ENCODE results near the gene IRS1.

IRS1 gene

GRCh38 chr2:226721541-226721940 lies 78.1 kb downstream of the IRS1 start:
- DNase-seq (ENCODE audit: low spot score): no peak

DNA sequence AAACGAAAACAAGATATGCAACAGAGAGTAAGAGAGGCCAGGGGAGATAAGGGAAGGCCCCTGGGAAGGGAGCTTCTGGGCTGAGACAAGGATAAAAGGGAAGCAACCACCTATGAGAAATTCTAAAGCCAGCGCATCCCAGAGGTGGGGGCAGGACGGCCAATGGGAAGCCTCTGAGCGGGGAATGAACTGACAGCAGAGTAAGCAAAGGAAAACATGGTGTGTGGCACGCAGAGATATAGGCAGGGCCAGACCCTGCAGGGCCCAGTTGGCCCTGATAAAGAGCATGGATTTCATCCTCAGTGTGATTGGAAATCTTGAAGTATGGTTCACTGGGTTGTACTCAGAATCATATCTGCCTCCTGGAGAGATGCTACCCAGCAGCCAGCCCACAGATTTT lies 78.7 kb downstream of the IRS1 start:
- DNase-seq (ENCODE audit: low spot score): no peak

DNA sequence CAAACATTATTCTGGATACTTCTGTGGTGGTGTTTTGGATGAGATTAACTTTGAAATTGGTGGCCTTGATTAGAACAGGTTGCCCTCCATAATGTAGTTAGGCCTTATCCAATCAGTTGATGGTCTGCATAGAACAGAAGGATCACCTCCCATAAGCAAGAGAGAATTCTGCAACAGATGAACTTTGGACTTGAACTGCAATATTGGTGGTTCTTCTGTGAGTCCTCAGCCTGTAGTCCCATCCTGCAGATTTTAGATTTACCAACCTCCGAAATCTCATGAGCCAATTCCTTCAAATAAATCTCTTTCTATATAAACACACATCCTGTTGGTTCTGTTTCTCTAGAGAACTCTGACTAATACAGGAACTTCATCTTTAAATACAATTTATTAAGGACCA lies 81.9 kb downstream of the IRS1 start:
- no peak for DNase-seq (ENCODE audit: low spot score)

- no peak for DNase-seq (ENCODE audit: low spot score)
These were observed 83.5 kb downstream of the IRS1 start for GRCh38 chr2:226716126-226716525.

GRCh38 chr2:226715347-226715990 lies 84.2 kb downstream of the IRS1 start:
- DNase-seq (ENCODE audit: low spot score): no peak

DNA sequence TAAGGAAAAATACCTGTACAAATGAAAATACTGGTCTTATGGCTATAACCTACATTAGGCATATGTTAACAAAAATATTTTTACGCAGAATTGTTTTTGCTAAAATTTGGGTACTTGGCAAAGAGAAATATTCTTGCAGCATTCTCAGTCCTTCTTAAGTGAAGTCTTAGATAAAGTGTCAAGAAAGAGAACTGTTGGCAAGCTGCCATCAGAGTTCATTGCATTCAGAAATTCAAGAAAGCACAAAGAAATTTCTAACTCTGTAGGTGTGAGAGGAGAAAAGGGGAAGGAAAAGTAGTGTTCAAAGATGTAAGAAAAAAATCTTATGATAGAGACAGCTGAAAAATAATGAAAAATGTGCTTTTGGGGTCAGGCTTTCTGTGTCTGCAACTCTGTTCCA lies 86.7 kb downstream of the IRS1 start:
- DNase-seq (ENCODE audit: low spot score): no peak

- DNase-seq (ENCODE audit: low spot score): no peak
These were observed 87.9 kb downstream of the IRS1 start for GRCh38 chr2:226711606-226712296.

DNA sequence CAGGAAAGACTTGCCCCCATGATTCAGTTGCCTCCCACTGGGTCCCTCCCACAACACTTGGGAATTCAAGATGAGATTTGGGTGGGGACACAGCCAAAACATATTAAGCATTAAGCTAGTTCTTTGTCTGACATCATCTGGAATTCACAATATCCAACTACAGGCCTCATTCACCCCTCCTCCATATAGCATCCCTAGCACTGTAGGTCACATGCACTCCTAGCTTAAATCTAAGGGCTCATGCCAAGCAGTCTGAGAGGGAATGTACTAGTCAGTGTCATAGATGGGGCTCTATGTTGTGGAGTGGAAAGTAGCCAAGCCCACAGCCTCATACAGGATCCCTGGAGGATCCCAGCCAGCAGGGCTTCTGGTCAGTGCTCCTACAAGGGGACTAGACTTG lies 92.1 kb downstream of the IRS1 start:
- DNase-seq (ENCODE audit: low spot score): no peak

DNA sequence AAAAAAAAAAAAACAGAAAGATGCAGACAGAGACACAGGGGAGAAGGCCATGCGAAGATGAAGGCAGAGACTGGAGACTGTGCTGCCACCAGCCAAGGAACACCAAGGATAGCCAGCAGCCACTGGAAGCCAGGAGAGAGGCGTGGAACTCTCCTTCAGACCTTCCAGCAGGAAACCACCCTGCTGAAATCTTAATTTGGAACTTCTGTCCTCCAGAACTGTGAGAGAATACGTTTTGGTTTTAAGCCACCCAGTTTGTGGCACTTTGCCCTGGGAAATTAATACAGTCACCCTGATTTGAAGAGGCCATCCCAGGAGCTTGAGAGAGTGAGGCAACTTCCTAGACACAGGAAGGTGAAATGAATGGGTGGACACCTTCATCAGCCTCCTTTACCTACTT lies 93.7 kb downstream of the IRS1 start:
- DNase-seq (ENCODE audit: low spot score): no peak

DNA sequence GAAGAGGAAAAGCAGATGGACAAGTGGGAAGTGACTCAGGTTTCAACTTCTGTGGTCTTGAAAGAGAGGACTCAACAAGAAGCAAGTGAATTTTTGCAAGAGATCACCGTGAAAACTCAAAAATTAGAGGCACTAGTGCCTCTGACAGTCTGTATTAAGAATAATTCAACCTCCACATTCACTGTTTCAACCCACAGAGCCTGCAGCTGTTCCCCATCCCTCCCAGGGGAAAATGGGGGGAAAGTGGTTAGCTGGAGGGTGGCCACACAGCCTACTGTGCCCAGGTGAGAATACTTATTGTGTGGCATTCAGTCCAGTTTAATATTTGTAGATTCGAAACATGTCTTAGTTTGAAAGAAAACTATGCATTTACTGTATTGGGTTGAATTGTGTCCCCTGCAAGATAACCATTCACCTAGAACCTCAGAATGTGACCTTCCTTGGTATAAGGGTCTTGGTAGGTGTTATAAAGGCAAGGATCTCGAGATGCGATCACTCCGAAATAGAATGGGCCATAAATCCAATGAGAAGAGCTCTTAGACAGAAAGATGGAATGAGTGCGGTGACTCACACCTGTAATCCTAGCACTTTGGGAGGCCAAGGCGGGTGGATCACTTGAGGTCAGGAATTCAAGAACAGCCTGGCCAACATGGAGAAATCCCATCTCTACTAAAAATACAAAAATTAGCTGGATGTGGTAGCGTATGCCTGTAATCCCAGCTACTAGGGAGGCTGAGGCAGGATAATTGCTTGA lies 94.3 kb downstream of the IRS1 start:
- no peak for DNase-seq (ENCODE audit: low spot score)

DNA sequence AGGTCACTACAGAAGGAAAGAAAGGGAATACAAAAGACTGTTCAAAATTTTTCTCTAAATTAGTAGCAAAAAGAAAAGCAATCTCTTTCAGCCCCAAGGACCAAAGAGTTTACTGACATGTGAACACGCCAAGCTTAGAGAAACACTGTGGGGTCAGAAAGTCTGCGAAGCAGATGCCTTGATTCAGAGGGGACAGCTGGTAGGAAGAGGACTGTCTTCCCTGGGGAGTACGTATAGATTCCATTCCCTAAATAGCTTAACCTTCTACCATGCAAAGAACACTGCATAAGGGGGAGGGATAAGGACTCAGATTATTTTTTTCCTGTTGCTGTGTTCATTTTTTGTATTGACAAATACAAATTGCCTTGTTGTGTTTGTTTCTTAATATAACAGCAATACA lies 96.1 kb downstream of the IRS1 start:
- DNase-seq (ENCODE audit: low spot score): no peak

GRCh38 chr2:226702376-226702775 lies 97.2 kb downstream of the IRS1 start:
- DNase-seq (ENCODE audit: low spot score): no peak

GRCh38 chr2:226701052-226701451 lies 98.6 kb downstream of the IRS1 start:
- DNase-seq (ENCODE audit: low spot score): no peak

- no peak for DNase-seq (ENCODE audit: low spot score)
These were observed 100.3 kb downstream of the IRS1 start for GRCh38 chr2:226699321-226699720.

- DNase-seq (ENCODE audit: low spot score): no peak
These were observed 100.9 kb downstream of the IRS1 start for GRCh38 chr2:226698671-226699070.

DNA sequence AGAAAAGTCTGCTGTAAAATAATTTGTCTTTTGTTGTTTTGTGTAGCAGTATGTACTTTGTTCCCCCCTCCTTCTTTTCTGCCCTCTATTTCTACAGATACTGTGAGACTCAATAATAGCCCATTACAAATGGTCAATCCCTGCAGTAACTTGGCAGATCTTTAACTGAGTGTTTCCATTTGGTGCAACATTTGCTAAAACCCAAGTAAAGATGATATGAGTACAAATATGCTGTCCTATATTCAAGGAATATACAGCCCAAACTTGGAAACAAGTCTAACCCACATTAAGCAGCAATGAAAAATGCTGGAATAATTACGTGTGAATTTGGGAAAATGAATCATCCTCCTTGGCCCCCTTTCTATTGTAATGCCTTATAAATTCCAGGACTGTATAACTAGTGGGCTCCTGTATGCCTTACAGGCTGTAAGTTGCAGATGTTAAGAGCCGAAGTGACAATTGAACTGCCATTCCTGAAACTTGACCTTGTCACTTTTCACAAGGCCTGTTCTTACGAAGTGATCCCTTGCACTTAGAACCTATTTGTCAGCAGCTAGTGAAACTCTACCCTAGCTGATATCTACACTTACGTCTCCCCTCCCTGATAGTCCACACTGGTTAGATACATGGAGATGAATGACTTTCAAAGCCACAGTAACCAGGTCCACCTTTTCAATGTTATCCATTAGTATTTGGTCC lies 104.9 kb downstream of the IRS1 start:
- no peak for DNase-seq (ENCODE audit: low spot score)

- DNase-seq (ENCODE audit: low spot score): no peak
These were observed 105.5 kb downstream of the IRS1 start for GRCh38 chr2:226694149-226694548.

DNA sequence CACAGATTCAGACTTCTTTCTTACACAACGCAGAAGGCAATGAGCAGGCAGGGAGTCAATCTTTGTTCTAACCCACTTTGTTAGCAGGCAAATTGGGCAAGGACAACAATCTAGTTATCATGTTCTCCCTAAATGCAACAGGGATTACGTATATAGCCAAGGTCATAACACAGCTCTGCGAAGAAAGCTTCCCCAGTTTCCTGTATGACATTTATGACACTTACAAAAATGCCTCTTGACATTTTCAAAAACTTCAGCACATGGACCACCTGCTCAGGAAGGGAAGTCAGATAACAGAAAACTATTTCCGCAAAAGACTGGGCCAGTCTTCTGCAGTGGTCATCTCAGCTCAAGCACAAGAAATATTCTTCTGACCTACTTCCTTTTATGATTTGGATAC lies 106.1 kb downstream of the IRS1 start:
- no peak for DNase-seq (ENCODE audit: low spot score)

DNA sequence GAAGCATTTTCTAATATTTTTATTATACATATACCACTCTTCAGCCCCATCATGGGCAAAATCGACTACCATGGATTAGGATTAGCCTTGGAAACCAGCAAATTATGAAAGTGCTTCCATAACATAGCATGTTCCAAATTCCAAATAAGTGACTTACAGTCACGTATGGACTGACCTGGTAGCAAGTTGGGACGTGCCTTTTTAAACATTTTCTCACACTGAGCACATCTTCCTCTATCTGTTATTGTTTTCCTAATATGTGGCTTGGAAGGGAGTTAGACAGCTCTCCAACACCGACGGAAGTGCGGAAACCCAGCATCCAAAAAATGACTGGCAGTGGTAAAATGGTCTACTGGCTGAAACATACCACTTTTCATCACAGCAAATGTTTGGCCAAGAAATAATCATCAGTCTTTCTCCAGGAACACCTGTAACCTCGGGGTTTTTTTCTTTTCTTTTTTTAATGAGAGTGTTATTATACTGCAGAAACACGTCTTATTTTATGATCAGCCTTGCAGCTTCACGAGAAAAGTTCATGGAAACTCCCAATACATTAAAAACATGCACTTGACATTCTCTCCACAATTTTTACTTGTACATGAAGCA lies 107.0 kb downstream of the IRS1 start:
- no peak for DNase-seq (ENCODE audit: low spot score)

DNA sequence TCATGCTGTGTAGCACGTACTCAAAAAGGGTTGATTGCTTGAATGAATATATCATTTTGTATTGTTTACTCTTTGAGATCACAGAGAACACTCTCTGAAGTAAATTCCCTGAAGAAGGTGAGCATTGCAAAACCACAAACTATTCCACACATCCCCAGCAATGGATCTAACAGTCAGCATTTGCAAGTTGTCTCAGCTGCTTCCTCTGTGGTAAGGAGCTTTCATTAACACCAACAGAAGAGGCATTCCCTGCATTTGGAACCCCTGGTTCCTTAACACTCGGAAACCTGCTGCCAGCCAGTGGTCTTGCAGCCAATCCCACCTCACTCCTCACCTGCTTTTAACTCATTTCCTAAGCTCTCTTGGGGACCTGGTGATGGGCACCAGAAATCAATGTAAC lies 108.4 kb downstream of the IRS1 start:
- DNase-seq (ENCODE audit: low spot score): no peak

- no peak for DNase-seq (ENCODE audit: low spot score)
These were observed 109.1 kb downstream of the IRS1 start for GRCh38 chr2:226690461-226691024.
